RWPE2 (cell line): ENCODE results near the gene GPR55.

Experiments used
- ATAC-seq: fragments of 200-7000 bp; cut with Tn5 transposase; 3 replicates; pipeline ENCODE4 v1.9.1; 2021; ENCODE audit warnings: low read depth
- DNase-seq: peaks from one replicate; pipeline ENCODE4 v3.0.0-alpha.2; 2020; ENCODE audit warnings: low spot score
- H3K27ac ChIP-seq: fragments of 450-650 bp; 2 replicates; pipeline ENCODE4 v1.5.1; 2017; ENCODE audit warnings: mild to moderate bottlenecking; ENCODE audit not compliant: poor library complexity, severe bottlenecking
- H3K27me3 ChIP-seq: fragments of 250-450 bp; sonication (Bioruptor Pico); 2 replicates; pipeline ENCODE4 v1.5.1; 2021; ENCODE audit warnings: mild to moderate bottlenecking, moderate library complexity; ENCODE audit not compliant: insufficient read depth, poor library complexity, severe bottlenecking
- H3K36me3 ChIP-seq: fragments of 250-450 bp; sonication (Bioruptor Pico); 2 replicates; pipeline ENCODE4 v1.5.1; 2020; ENCODE audit warnings: low read depth, mild to moderate bottlenecking, moderate library complexity
- H3K4me1 ChIP-seq: fragments of 250-450 bp; sonication (Bioruptor Pico); 2 replicates; pipeline ENCODE4 v1.5.1; 2021; ENCODE audit warnings: mild to moderate bottlenecking, moderate library complexity; ENCODE audit not compliant: insufficient read depth, poor library complexity, severe bottlenecking
- H3K4me3 ChIP-seq: fragments of 250-450 bp; sonication (Bioruptor Pico); 2 replicates; pipeline ENCODE4 v1.5.1; 2021; ENCODE audit warnings: mild to moderate bottlenecking, moderate library complexity; ENCODE audit not compliant: severe bottlenecking
- H3K9me3 ChIP-seq: fragments of 250-450 bp; sonication (Bioruptor Pico); 2 replicates; pipeline ENCODE4 v1.5.1; 2021; ENCODE audit warnings: mild to moderate bottlenecking, moderate library complexity; ENCODE audit not compliant: severe bottlenecking
- TF ChIP-seq, protein P1 (sequence below): fragments of 450-650 bp; IDR thresholded peaks from one replicate; pipeline ENCODE4 v1.5.1; 2017; ENCODE audit warnings: mild to moderate bottlenecking, moderate library complexity; ENCODE audit not compliant: poor library complexity, severe bottlenecking

Gene GPR55

DNA sequence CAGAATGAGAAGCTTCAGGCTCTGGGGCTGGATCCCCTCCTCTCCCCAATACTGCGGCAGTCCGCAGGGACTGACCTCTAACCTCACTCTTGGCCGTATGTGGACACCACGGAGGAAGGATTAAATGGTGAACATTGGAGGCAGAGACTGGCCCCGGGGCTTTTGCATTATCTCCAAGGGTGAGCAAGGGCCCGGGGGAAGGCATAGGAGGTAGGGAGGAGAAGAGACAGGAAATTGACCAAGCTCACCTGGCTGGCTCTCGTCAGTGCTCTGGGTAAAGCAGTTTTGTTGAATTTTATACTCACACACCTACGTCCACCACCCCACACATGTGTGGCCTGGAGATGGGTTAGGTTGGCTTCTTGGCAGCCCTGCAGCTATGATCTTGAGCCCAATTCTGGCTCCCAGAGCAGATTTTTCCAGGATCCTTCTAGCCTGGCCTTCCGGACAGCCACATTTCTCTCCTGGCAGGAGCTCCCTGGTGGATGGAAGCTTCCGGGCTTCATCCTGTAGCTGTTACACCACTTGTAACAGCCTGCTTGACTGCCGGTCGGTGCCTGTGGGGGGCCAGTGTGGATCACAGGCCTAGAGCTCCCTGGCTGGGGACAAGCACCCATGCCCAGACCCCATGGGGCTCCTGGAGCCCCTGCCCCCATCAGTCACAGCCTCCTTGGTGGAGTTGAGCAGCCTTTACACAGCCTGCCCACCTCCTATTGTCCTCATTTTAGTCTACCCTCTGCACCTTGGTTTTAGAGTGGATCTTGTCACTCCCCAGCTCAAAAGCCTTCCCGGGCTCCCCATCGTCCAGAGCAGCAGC, 52.7 kb downstream of the GPR55 start:
- Histone ChIP-seq H3K36me3 (no peaks in the 10 kb centered on the region; the same call in 1 of the 2 replicates), H3K27ac (no peak overlapping the region), H3K9me3 (no peaks in the 10 kb centered on the region), H3K4me3 (no peak overlapping the region), H3K4me1 (no peaks in the 10 kb centered on the region), H3K27me3 (no peaks in the 10 kb centered on the region)
- TF ChIP-seq, protein P1, sequence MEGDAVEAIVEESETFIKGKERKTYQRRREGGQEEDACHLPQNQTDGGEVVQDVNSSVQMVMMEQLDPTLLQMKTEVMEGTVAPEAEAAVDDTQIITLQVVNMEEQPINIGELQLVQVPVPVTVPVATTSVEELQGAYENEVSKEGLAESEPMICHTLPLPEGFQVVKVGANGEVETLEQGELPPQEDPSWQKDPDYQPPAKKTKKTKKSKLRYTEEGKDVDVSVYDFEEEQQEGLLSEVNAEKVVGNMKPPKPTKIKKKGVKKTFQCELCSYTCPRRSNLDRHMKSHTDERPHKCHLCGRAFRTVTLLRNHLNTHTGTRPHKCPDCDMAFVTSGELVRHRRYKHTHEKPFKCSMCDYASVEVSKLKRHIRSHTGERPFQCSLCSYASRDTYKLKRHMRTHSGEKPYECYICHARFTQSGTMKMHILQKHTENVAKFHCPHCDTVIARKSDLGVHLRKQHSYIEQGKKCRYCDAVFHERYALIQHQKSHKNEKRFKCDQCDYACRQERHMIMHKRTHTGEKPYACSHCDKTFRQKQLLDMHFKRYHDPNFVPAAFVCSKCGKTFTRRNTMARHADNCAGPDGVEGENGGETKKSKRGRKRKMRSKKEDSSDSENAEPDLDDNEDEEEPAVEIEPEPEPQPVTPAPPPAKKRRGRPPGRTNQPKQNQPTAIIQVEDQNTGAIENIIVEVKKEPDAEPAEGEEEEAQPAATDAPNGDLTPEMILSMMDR = no peak
- no peak for DNase-seq
- ATAC-seq = no peak

DNA sequence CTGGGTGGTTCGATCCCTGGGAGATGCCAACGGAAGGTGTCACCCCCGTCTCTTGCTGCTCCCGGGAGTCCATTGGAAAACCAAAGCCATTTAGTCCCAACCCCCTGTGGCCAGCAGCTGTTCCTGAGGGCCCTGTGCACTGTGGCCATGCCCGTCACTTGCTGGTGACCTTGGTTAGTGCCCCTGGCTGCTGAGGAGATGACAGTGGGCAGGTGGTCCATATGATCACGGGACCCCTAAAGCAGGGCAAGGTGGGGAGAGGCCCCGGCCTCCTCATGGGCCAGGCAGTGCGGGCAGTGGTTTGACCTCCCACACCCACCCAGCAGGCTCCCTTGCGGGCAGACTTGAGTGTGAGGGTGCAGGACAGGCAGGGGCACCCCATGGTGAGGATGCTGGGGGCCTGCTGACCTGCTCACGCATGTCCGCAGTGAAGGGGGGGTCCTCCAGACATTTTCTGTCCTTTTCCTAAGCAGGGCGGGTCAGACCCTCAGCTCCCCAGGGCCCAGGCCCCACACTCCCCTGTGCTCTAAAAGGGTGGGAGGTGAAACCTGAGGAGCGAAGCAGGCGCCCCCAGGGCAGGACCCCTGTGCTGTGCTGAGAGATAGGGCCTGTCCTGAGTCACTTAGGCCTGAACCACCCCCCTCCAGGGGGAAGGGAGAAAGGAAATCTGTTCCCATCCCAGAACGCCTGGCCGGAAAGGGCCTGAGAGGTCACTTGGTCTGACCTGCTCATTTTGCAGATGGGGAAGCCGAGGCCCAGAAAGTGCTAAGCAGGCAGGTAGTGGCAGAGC, 53.5 kb downstream of the GPR55 start:
- Histone ChIP-seq H3K9me3 (no peaks in the 10 kb centered on the region), H3K27me3 (no peaks in the 10 kb centered on the region), H3K4me3 (no peak overlapping the region), H3K36me3 (no peaks in the 10 kb centered on the region; the same call in 1 of the 2 replicates), H3K27ac (no peak overlapping the region), H3K4me1 (no peaks in the 10 kb centered on the region)
- ATAC-seq = no peak
- TF ChIP-seq, protein P1 = no peak
- DNase-seq = no peak

DNA sequence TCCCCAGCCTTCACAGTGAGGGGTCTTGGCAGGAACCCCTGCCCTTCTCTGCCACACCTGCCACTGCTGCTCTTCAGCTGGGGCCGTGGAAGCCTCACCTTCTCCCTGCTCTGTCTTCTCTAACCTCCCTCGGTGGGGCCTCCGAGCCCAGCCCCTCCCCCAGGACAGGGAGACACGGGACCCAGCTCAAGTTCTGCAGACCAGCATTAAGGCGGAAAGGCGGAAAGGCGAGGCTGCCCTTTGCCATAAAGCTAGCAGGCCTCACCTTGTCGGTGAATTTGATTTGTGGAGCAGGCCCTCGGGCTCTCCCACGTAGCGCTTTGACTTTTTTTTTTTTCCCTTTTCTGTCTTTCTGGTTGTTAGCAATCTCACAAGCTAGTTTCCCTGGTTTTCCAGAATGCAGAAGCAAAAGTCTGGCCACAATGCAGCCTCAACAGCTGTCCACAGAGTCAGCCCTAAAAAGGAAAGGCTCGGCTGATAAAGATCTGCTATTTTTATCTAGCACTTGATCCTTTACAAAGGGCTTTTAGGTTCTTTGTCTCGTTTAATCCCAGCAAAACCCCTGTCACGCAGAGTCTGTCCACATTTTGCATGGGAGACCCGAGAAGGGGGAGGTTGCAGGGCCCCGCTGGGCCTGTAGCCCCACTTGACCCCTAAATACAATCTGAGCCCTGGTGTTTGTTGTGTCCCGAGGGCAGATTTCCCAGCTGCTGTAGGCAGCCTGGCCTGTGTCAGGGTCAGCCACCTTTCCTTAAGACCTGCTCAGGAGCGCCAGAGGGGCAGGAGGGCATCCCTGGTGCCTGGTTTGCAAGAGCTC, 54.3 kb downstream of the GPR55 start:
- no peaks in the 10 kb centered on the region for H3K27me3 ChIP-seq
- no peak overlapping the region for H3K27ac ChIP-seq
- H3K9me3 ChIP-seq = no peaks in the 10 kb centered on the region
- ATAC-seq (no peak), DNase-seq (no peak)
- TF ChIP-seq, protein P1 = no peak
- H3K36me3 ChIP-seq = no peaks in the 10 kb centered on the region; the same call in 1 of the 2 replicates
- H3K4me3 ChIP-seq = no peak overlapping the region
- no peaks in the 10 kb centered on the region for H3K4me1 ChIP-seq

DNA sequence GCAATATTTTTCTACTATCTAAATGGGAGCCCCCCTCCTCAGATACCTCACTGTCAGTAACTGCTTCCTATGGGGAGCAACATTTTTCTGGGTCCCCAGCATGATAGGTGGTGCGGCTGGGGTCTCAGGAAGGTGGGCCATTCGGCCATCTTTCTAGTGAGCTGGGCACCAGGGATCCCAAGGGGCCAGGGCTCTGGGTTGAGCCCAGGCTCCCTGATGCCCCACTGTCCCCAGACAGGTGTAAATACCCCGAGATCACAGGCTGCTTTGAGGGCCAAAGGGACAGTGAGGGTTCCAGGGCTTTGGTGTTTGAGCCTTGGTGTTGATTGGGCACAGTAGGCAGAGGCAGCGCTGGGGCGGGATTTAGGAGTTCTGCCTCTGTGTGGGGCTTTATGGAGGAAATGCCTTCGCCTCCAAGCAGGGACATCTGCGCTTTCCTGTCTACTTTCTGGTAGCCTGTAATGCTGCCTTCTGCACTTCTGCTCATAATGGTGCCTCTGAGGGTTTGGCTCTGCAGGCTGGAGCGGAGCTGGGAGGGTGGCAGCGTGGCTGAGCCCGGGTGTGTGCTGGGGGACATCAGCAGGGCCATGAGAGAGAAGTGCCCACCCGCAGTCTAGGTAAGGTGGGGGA, 55.0 kb downstream of the GPR55 start:
- Histone ChIP-seq H3K9me3 (no peaks in the 10 kb centered on the region), H3K27ac (no peak overlapping the region), H3K4me3 (no peak overlapping the region), H3K27me3 (no peaks in the 10 kb centered on the region), H3K4me1 (no peaks in the 10 kb centered on the region), H3K36me3 (no peaks in the 10 kb centered on the region; the same call in 1 of the 2 replicates)
- ATAC-seq (no peak), DNase-seq (no peak)
- TF ChIP-seq, protein P1 = no peak
